Glutamatergic neuron (in vitro differentiated cells): ENCODE data around the gene FGF19. TPM values are rescaled to one million over a fixed set of nuclear protein-coding genes. Genes with fewer than 3 reads are reported as not detected.

Experiments used
- DNase-seq: peaks from one replicate; pipeline ENCODE4 v3.0.0; 2022
- H3K27ac Mint-ChIP-seq: one replicate; pipeline ENCODE4 v1.8.0; 2020; ENCODE audit warnings: mild to moderate bottlenecking, mixed read lengths, inconsistent platforms; ENCODE audit not compliant: unreplicated experiment
- H3K27me3 Mint-ChIP-seq: one replicate; pipeline ENCODE4 v1.8.0; 2020; ENCODE audit warnings: mild to moderate bottlenecking, moderate library complexity, mixed read lengths, inconsistent platforms; ENCODE audit not compliant: unreplicated experiment
- H3K36me3 Mint-ChIP-seq: one replicate; pipeline ENCODE4 v1.8.0; 2020; ENCODE audit warnings: mild to moderate bottlenecking, mixed read lengths, inconsistent platforms; ENCODE audit not compliant: unreplicated experiment
- H3K4me1 Mint-ChIP-seq: one replicate; pipeline ENCODE4 v1.8.0; 2020; ENCODE audit warnings: mild to moderate bottlenecking, low read depth, mixed read lengths, inconsistent platforms; ENCODE audit not compliant: unreplicated experiment
- H3K4me3 Mint-ChIP-seq: one replicate; pipeline ENCODE4 v1.8.0; 2020; ENCODE audit warnings: mild to moderate bottlenecking, mixed read lengths, inconsistent platforms; ENCODE audit not compliant: unreplicated experiment
- H3K9me3 Mint-ChIP-seq: one replicate; pipeline ENCODE4 v1.8.0; 2020; ENCODE audit warnings: mild to moderate bottlenecking, moderate library complexity, mixed read lengths, inconsistent platforms; ENCODE audit not compliant: unreplicated experiment
- total RNA-seq: library from RNA; stranded (reverse); fragmentation: NEBNext Ultra II Directional; extraction: Animal tissue kit (Norgen Biotek cat#: 25700); gene quantifications from one replicate; pipeline ENCODE4 v1.2.1, GENCODE V29; 2021; ENCODE audit not compliant: unreplicated experiment
- TF ChIP-seq, protein P1 (sequence below): fragments of 200-600 bp; sonication (generic); IDR thresholded peaks from one replicate; pipeline ENCODE4 v1.5.0; 2021; ENCODE audit not compliant: partially characterized antibody, unreplicated experiment

Gene FGF19
- total RNA-seq, 1 donor from 2014 or later = 5.1 TPM

DNA sequence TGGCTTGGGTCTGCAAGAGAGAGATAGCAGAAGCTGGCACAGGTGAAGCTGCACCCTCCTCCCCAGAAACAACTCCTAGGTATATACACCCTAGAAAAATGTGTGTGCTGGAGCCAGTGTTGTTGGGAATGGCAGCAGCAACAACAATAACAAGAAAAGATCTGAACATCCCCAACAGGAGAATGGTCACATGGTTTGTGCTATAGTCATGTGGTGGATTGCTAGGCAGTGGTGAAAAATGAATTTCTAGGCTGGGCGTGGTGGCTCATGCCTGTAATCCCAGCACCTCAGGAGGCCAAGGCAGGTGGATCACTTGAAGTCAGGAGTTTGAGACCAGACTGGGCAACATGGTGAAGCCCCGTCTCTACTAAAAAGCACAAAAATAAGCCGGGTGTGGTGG lies 31.0 kb upstream of the FGF19 start:
- TF ChIP-seq, protein P1, sequence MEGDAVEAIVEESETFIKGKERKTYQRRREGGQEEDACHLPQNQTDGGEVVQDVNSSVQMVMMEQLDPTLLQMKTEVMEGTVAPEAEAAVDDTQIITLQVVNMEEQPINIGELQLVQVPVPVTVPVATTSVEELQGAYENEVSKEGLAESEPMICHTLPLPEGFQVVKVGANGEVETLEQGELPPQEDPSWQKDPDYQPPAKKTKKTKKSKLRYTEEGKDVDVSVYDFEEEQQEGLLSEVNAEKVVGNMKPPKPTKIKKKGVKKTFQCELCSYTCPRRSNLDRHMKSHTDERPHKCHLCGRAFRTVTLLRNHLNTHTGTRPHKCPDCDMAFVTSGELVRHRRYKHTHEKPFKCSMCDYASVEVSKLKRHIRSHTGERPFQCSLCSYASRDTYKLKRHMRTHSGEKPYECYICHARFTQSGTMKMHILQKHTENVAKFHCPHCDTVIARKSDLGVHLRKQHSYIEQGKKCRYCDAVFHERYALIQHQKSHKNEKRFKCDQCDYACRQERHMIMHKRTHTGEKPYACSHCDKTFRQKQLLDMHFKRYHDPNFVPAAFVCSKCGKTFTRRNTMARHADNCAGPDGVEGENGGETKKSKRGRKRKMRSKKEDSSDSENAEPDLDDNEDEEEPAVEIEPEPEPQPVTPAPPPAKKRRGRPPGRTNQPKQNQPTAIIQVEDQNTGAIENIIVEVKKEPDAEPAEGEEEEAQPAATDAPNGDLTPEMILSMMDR = no peak
- H3K4me3 Mint-ChIP-seq = no peak overlapping the region
- no peak for DNase-seq
- peaks cover 3% of the 10 kb centered on the region for H3K27me3 Mint-ChIP-seq
- peaks cover 3% of the 10 kb centered on the region for H3K36me3 Mint-ChIP-seq
- no peak overlapping the region for H3K27ac Mint-ChIP-seq
- H3K9me3 Mint-ChIP-seq = peaks cover 6% of the 10 kb centered on the region
- no peaks in the 10 kb centered on the region for H3K4me1 Mint-ChIP-seq

- H3K4me3 Mint-ChIP-seq = no peak overlapping the region
- peaks cover 4% of the 10 kb centered on the region for H3K9me3 Mint-ChIP-seq
- H3K27me3 Mint-ChIP-seq = peaks cover 5% of the 10 kb centered on the region
- TF ChIP-seq, protein P1 = no peak
- no peak for DNase-seq
- H3K36me3 Mint-ChIP-seq = peaks cover under 1% of the 10 kb centered on the region
- no peak overlapping the region for H3K27ac Mint-ChIP-seq
- H3K4me1 Mint-ChIP-seq = no peaks in the 10 kb centered on the region
Observed at GRCh38 chr11:69734367-69734766, 30.5 kb upstream of the FGF19 start.

- no peak overlapping the region for H3K4me3 Mint-ChIP-seq
- H3K27ac Mint-ChIP-seq = no peak overlapping the region
- peaks cover 5% of the 10 kb centered on the region for H3K27me3 Mint-ChIP-seq
- TF ChIP-seq, protein P1 = no peak
- DNase-seq = no peak
- H3K9me3 Mint-ChIP-seq = peaks cover 4% of the 10 kb centered on the region
- H3K36me3 Mint-ChIP-seq = no peaks in the 10 kb centered on the region
- H3K4me1 Mint-ChIP-seq = no peaks in the 10 kb centered on the region
Observed at GRCh38 chr11:69732910-69733309, 29.1 kb upstream of the FGF19 start.

DNA sequence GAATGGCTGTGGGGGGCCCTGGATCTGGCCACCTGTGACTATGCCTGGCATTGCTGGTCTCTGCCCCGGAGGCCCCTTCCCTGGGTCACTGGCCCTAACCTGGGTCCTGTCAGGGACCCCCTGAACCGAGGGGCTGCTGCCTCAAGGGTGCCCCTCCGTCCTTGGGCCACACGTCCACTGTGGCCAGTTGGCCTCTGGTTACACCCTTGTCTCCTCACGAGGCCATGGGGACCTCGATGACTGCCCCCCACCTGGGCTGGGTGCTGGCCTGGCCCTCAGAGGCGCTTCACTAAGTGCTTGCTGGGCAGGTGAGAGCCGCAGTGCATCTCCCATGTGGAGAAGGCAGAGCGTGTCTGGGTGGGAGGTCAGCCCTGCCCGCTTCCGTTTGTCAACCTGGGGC lies 27.3 kb upstream of the FGF19 start:
- Mint-ChIP-seq H3K4me1 (no peaks in the 10 kb centered on the region), H3K9me3 (peaks cover 6% of the 10 kb centered on the region), H3K4me3 (no peak overlapping the region), H3K27me3 (peaks cover 8% of the 10 kb centered on the region), H3K27ac (no peak overlapping the region), H3K36me3 (no peaks in the 10 kb centered on the region)
- DNase-seq = no peak
- TF ChIP-seq, protein P1 = no peak

DNA sequence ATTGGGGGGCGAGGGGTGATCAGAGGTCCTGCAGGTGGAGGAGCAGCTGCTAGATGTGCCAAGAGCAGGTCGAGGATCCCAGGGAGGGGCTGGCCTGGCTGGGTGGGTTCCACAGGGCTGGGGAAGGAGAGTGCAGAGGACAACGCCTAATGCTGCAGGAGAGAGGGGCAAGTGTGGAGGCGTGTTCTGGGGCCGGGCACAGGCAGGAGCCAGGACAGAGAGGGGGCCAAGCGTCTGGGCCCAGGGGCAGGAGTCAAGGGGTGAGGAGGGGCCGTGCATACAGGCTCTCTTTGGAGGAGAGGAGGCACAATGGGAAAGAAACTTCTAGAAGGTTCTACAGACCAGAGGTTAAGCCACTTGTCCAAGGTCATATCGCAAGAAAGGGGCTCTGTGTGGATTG lies 26.7 kb upstream of the FGF19 start:
- H3K4me3 Mint-ChIP-seq = no peak overlapping the region
- no peaks in the 10 kb centered on the region for H3K36me3 Mint-ChIP-seq
- peaks cover 6% of the 10 kb centered on the region for H3K9me3 Mint-ChIP-seq
- no peaks in the 10 kb centered on the region for H3K4me1 Mint-ChIP-seq
- TF ChIP-seq, protein P1 = no peak
- H3K27me3 Mint-ChIP-seq = peaks cover 8% of the 10 kb centered on the region
- no peak overlapping the region for H3K27ac Mint-ChIP-seq
- no peak for DNase-seq
